Type B pancreatic cell (in vitro differentiated cells): ENCODE results near the gene PTPN23. TPM values are rescaled to one million over a fixed set of nuclear protein-coding genes. Genes with fewer than 3 reads are reported as not detected.

Source experiments
- DNase-seq: peaks from one replicate; pipeline ENCODE4 v3.0.0; 2021; ENCODE audit warnings: mixed read lengths; ENCODE audit not compliant: unreplicated experiment; ENCODE audit errors: extremely low spot score
- H3K27ac Mint-ChIP-seq: 2 replicates; pipeline ENCODE4 v1.8.0; 2021; ENCODE audit warnings: mild to moderate bottlenecking, mixed read lengths
- H3K27me3 Mint-ChIP-seq: 2 replicates; pipeline ENCODE4 v1.8.0; 2021; ENCODE audit warnings: mixed read lengths
- H3K36me3 Mint-ChIP-seq: 2 replicates; pipeline ENCODE4 v1.8.0; 2021; ENCODE audit warnings: mixed read lengths
- H3K4me1 Mint-ChIP-seq: one replicate; pipeline ENCODE4 v1.8.0; 2021; ENCODE audit warnings: mixed read lengths; ENCODE audit not compliant: unreplicated experiment
- H3K4me3 Mint-ChIP-seq: 2 replicates; pipeline ENCODE4 v1.8.0; 2021; ENCODE audit warnings: mild to moderate bottlenecking, mixed read lengths
- H3K9me3 Mint-ChIP-seq: 2 replicates; pipeline ENCODE4 v1.8.0; 2021; ENCODE audit warnings: mixed read lengths
- CTCF ChIP-seq: fragments of 200-600 bp; sonication (generic); conservative IDR thresholded peaks from 2 replicates; pipeline ENCODE4 v1.5.0; 2021; ENCODE audit warnings: antibody characterized with exemption, mild to moderate bottlenecking
- total RNA-seq: library from RNA; stranded (reverse); gene quantifications from 2 replicates; pipeline ENCODE4 v1.2.1, GENCODE V29; 2021; ENCODE audit warnings: low replicate concordance

The PTPN23 gene
- total RNA-seq, 1 donor from 2014 or later = 52.5 TPM

- DNase-seq = no peak
- Mint-ChIP-seq H3K27me3 (no peaks in the 10 kb centered on the region), H3K27ac (peak overlapping the region; percentile 86), H3K9me3 (no peaks in the 10 kb centered on the region), H3K4me1 (peaks cover 11% of the 10 kb centered on the region), H3K4me3 (peak overlapping the region; percentile 63), H3K36me3 (peaks cover 9% of the 10 kb centered on the region)
- TF ChIP-seq CTCF = peak; percentile 35
These were observed 13.5 kb downstream of the PTPN23 start for GRCh38 chr3:47394140-47394870.

- Mint-ChIP-seq H3K36me3 (peaks cover 9% of the 10 kb centered on the region), H3K4me1 (peaks cover 11% of the 10 kb centered on the region), H3K27ac (peak overlapping the region; percentile 86), H3K4me3 (no peak overlapping the region), H3K9me3 (no peaks in the 10 kb centered on the region), H3K27me3 (no peaks in the 10 kb centered on the region)
- DNase-seq = no peak
- no peak for TF ChIP-seq CTCF
These were observed 14.1 kb downstream of the PTPN23 start for GRCh38 chr3:47394881-47395280.

- TF ChIP-seq CTCF = no peak
- Mint-ChIP-seq H3K4me3 (no peak overlapping the region), H3K27me3 (no peaks in the 10 kb centered on the region), H3K36me3 (peaks cover 13% of the 10 kb centered on the region), H3K4me1 (peaks cover 11% of the 10 kb centered on the region), H3K27ac (no peak overlapping the region), H3K9me3 (no peaks in the 10 kb centered on the region)
- no peak for DNase-seq
These were observed 17.4 kb downstream of the PTPN23 start for GRCh38 chr3:47398228-47398627.

- Mint-ChIP-seq H3K27me3 (no peaks in the 10 kb centered on the region), H3K36me3 (peaks cover 11% of the 10 kb centered on the region), H3K27ac (no peak overlapping the region), H3K9me3 (no peaks in the 10 kb centered on the region), H3K4me1 (peaks cover 9% of the 10 kb centered on the region), H3K4me3 (no peak overlapping the region)
- TF ChIP-seq CTCF = no peak
- DNase-seq = no peak
These were observed 18.2 kb downstream of the PTPN23 start for GRCh38 chr3:47399016-47399415.

GRCh38 chr3:47399531-47400270 lies 18.9 kb downstream of the PTPN23 start:
- peaks cover 9% of the 10 kb centered on the region for H3K36me3 Mint-ChIP-seq
- no peak for DNase-seq
- H3K27ac Mint-ChIP-seq = no peak overlapping the region
- H3K27me3 Mint-ChIP-seq = no peaks in the 10 kb centered on the region
- H3K4me1 Mint-ChIP-seq = peaks cover 2% of the 10 kb centered on the region
- no peaks in the 10 kb centered on the region for H3K9me3 Mint-ChIP-seq
- no peak overlapping the region for H3K4me3 Mint-ChIP-seq
- no peak for TF ChIP-seq CTCF
